Glutamatergic neuron (in vitro differentiated cells): ENCODE results near the gene RHBDL1. TPM values are rescaled to one million over a fixed set of nuclear protein-coding genes. Genes with fewer than 3 reads are reported as not detected.

Source experiments
- DNase-seq: peaks from one replicate; pipeline ENCODE4 v3.0.0; 2022
- H3K27ac Mint-ChIP-seq: one replicate; pipeline ENCODE4 v1.8.0; 2020; ENCODE audit warnings: mild to moderate bottlenecking, mixed read lengths, inconsistent platforms; ENCODE audit not compliant: unreplicated experiment
- H3K27me3 Mint-ChIP-seq: one replicate; pipeline ENCODE4 v1.8.0; 2020; ENCODE audit warnings: mild to moderate bottlenecking, moderate library complexity, mixed read lengths, inconsistent platforms; ENCODE audit not compliant: unreplicated experiment
- H3K36me3 Mint-ChIP-seq: one replicate; pipeline ENCODE4 v1.8.0; 2020; ENCODE audit warnings: mild to moderate bottlenecking, mixed read lengths, inconsistent platforms; ENCODE audit not compliant: unreplicated experiment
- H3K4me1 Mint-ChIP-seq: one replicate; pipeline ENCODE4 v1.8.0; 2020; ENCODE audit warnings: mild to moderate bottlenecking, low read depth, mixed read lengths, inconsistent platforms; ENCODE audit not compliant: unreplicated experiment
- H3K4me3 Mint-ChIP-seq: one replicate; pipeline ENCODE4 v1.8.0; 2020; ENCODE audit warnings: mild to moderate bottlenecking, mixed read lengths, inconsistent platforms; ENCODE audit not compliant: unreplicated experiment
- H3K9me3 Mint-ChIP-seq: one replicate; pipeline ENCODE4 v1.8.0; 2020; ENCODE audit warnings: mild to moderate bottlenecking, moderate library complexity, mixed read lengths, inconsistent platforms; ENCODE audit not compliant: unreplicated experiment
- CTCF ChIP-seq: fragments of 200-600 bp; sonication (generic); IDR thresholded peaks from one replicate; pipeline ENCODE4 v1.5.0; 2021; ENCODE audit not compliant: partially characterized antibody, unreplicated experiment
- total RNA-seq: library from RNA; stranded (reverse); fragmentation: NEBNext Ultra II Directional; extraction: Animal tissue kit (Norgen Biotek cat#: 25700); gene quantifications from one replicate; pipeline ENCODE4 v1.2.1, GENCODE V29; 2021; ENCODE audit not compliant: unreplicated experiment

RHBDL1 gene
- total RNA-seq, 1 donor from 2014 or later: 8.2 TPM

- no peak for TF ChIP-seq CTCF
- peak; percentile 79 for DNase-seq
- Mint-ChIP-seq H3K4me3 (peak overlapping the region; percentile 82), H3K27ac (peak overlapping the region; percentile 73), H3K36me3 (no peaks in the 10 kb centered on the region), H3K4me1 (peaks cover 9% of the 10 kb centered on the region), H3K9me3 (peaks cover 7% of the 10 kb centered on the region), H3K27me3 (peaks cover 11% of the 10 kb centered on the region)
Measured at GRCh38 chr16:678858-679813, 3.7 kb downstream of the RHBDL1 start.

- H3K9me3 Mint-ChIP-seq: peaks cover 6% of the 10 kb centered on the region
- no peaks in the 10 kb centered on the region for H3K36me3 Mint-ChIP-seq
- no peak for TF ChIP-seq CTCF
- H3K4me3 Mint-ChIP-seq: peak within 1 kb of the TSS; percentile 84
- peaks cover 9% of the 10 kb centered on the region for H3K4me1 Mint-ChIP-seq
- H3K27ac Mint-ChIP-seq: peak within 1 kb of the TSS; percentile 72
- DNase-seq: peak; percentile 94
- H3K27me3 Mint-ChIP-seq: peaks cover 11% of the 10 kb centered on the region
Measured at GRCh38 chr16:679814-680624, 4.5 kb downstream of the RHBDL1 start, which contains the start of gene STUB1. STUB1 (plus strand) TSS chr16:680410; CDS start chr16:680526, 116 bp downstream.

GRCh38 chr16:680625-680945 lies 5.1 kb downstream of the RHBDL1 start:
- Mint-ChIP-seq H3K4me1 (peaks cover 9% of the 10 kb centered on the region), H3K9me3 (peaks cover 4% of the 10 kb centered on the region), H3K27me3 (peaks cover 9% of the 10 kb centered on the region), H3K36me3 (no peaks in the 10 kb centered on the region), H3K27ac (no peak overlapping the region), H3K4me3 (peak overlapping the region; percentile 81)
- no peak for DNase-seq
- TF ChIP-seq CTCF: no peak

- Mint-ChIP-seq H3K27me3 (peaks cover 9% of the 10 kb centered on the region), H3K27ac (no peak overlapping the region), H3K36me3 (no peaks in the 10 kb centered on the region), H3K9me3 (peaks cover 7% of the 10 kb centered on the region), H3K4me1 (peaks cover 9% of the 10 kb centered on the region), H3K4me3 (peak overlapping the region; percentile 81)
- DNase-seq: no peak
- no peak for TF ChIP-seq CTCF
Measured at GRCh38 chr16:680967-681745, 5.7 kb downstream of the RHBDL1 start.
